ENCODE measurements around the gene GAS6. TPM values are rescaled to one million over a fixed set of nuclear protein-coding genes. Genes with fewer than 3 reads are reported as not detected.

GAS6 gene
- total RNA-seq, 1 experiment from 2014 or later = 49.4 TPM

DNA sequence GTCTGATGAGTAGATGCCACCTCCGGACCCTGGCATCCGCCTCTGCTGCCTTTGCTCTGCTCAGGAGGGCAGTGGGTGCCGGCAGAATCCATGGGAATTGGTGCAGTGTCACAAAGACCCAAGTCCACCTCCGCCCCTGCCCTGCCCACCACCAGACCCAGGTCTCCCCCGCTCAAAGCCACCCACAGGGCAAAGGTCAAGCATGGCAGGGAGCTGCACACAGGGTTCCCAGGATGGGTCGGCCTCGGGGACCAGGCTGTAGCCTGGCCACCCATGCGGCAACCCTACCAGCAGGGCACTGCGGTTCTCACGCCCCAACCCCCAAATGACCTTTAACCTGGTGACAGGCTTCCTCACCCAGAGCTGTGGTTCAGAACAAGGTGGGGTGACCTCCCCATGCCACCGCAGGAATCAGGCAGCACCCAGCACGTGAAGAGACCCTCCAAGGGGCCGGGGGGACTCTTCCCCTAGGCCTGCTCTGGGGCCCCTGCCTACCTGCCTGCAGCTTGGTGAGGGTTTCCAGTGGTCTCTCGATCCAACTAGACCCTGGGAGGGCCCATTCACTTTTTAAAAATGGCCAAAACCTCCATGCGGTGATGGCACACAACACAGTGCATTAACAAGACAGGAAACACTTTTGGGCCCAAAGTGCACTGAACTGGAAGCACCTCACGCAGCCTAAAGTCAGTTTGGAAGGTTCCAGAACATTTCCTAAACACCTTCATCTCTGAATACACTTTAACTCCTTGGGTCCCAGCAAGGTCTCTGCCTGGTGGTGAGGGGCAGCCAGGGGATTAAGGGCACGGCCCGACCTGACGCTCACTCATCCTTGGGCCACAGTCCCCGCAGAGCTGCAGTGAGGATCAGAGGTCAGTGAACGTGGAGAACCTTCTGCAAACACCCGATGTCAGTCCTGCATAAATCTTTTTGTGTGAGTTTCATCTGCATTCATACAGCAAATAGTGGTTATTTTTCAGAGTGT lies 11.0 kb downstream of the GAS6 start:
- Histone ChIP-seq H3K4me2 (ENCODE audit: low read length) (no peak overlapping the region), H3K4me3 (replicated peaks in 1 of 2; ENCODE audit: low read depth in 1 of 2, low read length in 2 of 2) (no peak overlapping the region), H4K20me1 (ENCODE audit: insufficient read depth) (no peaks in the 10 kb centered on the region), H3K36me3 (ENCODE audit: control insufficient read depth in 1 of 2, insufficient read depth in 2 of 2, low read length in 2 of 2) (peaks cover 0 to 13% of the 10 kb centered on the region in 2 experiments; a peak in 2 of 4 replicates), H3K27ac (ENCODE audit: low read depth, low read length) (no peak overlapping the region), H3K9ac (ENCODE audit: low read length) (no peak overlapping the region), H3K27me3 (ENCODE audit: insufficient read depth, low read length) (no peaks in the 10 kb centered on the region), H3K9me2 (ENCODE audit: insufficient read depth) (no peaks in the 10 kb centered on the region), H3K9me3 (ENCODE audit: control insufficient read depth in 1 of 2, insufficient read depth in 1 of 2, low read depth in 1 of 2, low read length in 2 of 2) (no peaks in the 10 kb centered on the region), H3K4me1 (ENCODE audit: control insufficient read depth in 1 of 2, insufficient read depth in 2 of 2, low read length in 2 of 2) (peaks cover 13 to 25% of the 10 kb centered on the region in 2 experiments), H3K79me2 (ENCODE audit: insufficient read depth, low read length) (peaks cover 97% of the 10 kb centered on the region), H2AFZ (ENCODE audit: low read depth, low read length, poor library complexity, severe bottlenecking) (no peak overlapping the region)
- intact Hi-C loops (cut with micrococcal nuclease) = no loop called here
- POLR2A ChIA-PET = no interaction called here
- CTCF ChIA-PET = no interaction called here
- DNase-seq (ENCODE audit: low read depth, low spot score) (no peak), ATAC-seq (no peak)
- TF ChIP-seq POLR2A (IDR thresholded peaks at IDR 0.05; ENCODE audit: borderline replicate concordance, extremely low read depth, insufficient read depth, insufficient read length) (no peak), EGR1 (IDR thresholded peaks at IDR 0.05; ENCODE audit: low read depth) (no peak), ZNF274 (IDR thresholded peaks at IDR 0.05; ENCODE audit: low read depth, low read length) (no peak), SRF (IDR thresholded peaks at IDR 0.05; ENCODE audit: low read depth) (no peak), SIN3A (IDR thresholded peaks at IDR 0.05; ENCODE audit: low read depth) (no peak), CBX3 (IDR thresholded peaks at IDR 0.05; ENCODE audit: low read depth) (no peak), YY1 (IDR thresholded peaks at IDR 0.05; ENCODE audit: extremely low read depth, insufficient replicate concordance, low read depth, low read length) (no peak), RAD21 (IDR thresholded peaks at IDR 0.05; ENCODE audit: low read depth) (no peak), FOSL1 (IDR thresholded peaks at IDR 0.05; ENCODE audit: low read depth) (no peak), EZH2phosphoT487 (IDR thresholded peaks at IDR 0.05; ENCODE audit: borderline replicate concordance) (no peak), SP1 (IDR thresholded peaks at IDR 0.05; ENCODE audit: low read depth) (no peak), JUND (IDR thresholded peaks at IDR 0.05) (no peak), TCF7L2 (IDR thresholded peaks at IDR 0.05; ENCODE audit: borderline replicate concordance, extremely low read depth, insufficient read depth, insufficient read length) (no peak), ZFX (IDR thresholded peaks at IDR 0.05) (no peak), CEBPB (IDR thresholded peaks at IDR 0.05; ENCODE audit: low read depth) (no peak), ELF1 (IDR thresholded peaks at IDR 0.05; ENCODE audit: borderline replicate concordance, low read depth) (no peak), EZH2 (IDR thresholded peaks at IDR 0.05) (no peak)
- TF ChIP-seq, protein P1, sequence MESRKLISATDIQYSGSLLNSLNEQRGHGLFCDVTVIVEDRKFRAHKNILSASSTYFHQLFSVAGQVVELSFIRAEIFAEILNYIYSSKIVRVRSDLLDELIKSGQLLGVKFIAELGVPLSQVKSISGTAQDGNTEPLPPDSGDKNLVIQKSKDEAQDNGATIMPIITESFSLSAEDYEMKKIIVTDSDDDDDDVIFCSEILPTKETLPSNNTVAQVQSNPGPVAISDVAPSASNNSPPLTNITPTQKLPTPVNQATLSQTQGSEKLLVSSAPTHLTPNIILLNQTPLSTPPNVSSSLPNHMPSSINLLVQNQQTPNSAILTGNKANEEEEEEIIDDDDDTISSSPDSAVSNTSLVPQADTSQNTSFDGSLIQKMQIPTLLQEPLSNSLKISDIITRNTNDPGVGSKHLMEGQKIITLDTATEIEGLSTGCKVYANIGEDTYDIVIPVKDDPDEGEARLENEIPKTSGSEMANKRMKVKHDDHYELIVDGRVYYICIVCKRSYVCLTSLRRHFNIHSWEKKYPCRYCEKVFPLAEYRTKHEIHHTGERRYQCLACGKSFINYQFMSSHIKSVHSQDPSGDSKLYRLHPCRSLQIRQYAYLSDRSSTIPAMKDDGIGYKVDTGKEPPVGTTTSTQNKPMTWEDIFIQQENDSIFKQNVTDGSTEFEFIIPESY (IDR thresholded peaks at IDR 0.05; ENCODE audit: extremely low read depth, insufficient replicate concordance, low read length) = no peak
- TF ChIP-seq, protein P2, sequence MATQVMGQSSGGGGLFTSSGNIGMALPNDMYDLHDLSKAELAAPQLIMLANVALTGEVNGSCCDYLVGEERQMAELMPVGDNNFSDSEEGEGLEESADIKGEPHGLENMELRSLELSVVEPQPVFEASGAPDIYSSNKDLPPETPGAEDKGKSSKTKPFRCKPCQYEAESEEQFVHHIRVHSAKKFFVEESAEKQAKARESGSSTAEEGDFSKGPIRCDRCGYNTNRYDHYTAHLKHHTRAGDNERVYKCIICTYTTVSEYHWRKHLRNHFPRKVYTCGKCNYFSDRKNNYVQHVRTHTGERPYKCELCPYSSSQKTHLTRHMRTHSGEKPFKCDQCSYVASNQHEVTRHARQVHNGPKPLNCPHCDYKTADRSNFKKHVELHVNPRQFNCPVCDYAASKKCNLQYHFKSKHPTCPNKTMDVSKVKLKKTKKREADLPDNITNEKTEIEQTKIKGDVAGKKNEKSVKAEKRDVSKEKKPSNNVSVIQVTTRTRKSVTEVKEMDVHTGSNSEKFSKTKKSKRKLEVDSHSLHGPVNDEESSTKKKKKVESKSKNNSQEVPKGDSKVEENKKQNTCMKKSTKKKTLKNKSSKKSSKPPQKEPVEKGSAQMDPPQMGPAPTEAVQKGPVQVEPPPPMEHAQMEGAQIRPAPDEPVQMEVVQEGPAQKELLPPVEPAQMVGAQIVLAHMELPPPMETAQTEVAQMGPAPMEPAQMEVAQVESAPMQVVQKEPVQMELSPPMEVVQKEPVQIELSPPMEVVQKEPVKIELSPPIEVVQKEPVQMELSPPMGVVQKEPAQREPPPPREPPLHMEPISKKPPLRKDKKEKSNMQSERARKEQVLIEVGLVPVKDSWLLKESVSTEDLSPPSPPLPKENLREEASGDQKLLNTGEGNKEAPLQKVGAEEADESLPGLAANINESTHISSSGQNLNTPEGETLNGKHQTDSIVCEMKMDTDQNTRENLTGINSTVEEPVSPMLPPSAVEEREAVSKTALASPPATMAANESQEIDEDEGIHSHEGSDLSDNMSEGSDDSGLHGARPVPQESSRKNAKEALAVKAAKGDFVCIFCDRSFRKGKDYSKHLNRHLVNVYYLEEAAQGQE (IDR thresholded peaks at IDR 0.05; ENCODE audit: low read depth) = no peak
- BruUV-seq (replicated peaks) = no TSS peak
- RAD21 ChIA-PET (ENCODE audit: low non-redundant PET in 1 of 2, low total read pairs in 2 of 2, uncharacterized antibody in 2 of 2, unreplicated experiment in 2 of 2) = no interaction called here

All from HCT116 (cell line).